IMR-90 (cell line): ENCODE results near the gene PARD3. TPM values are rescaled to one million over a fixed set of nuclear protein-coding genes. Genes with fewer than 3 reads are reported as not detected.

ENCODE experiments used
- ATAC-seq: fragments of 200-7000 bp; cut with Tn5 transposase; 2 replicates; pipeline ENCODE4 v1.9.1; 2020; ENCODE audit warnings: low read depth, mild to moderate bottlenecking, moderate library complexity
- BruUV-seq: library from RNA; stranded (reverse); fragments of 400-500 nt; replicated peaks from 2 replicates; lab custom pipeline; 2021; lab: Mats Ljungman, UMichigan
- CTCF ChIA-PET: fragments of 300-600 bp; formaldehyde crosslinking; extraction: SDS; loops from one replicate; lab custom pipeline; 2021; ENCODE audit warnings: antibody characterized with exemption; lab: Yijun Ruan, JAX
- POLR2A ChIA-PET: fragments of 300-600 bp; sonication (Branson Sonifier 250); formaldehyde crosslinking; loops from one replicate; lab custom pipeline; 2022; ENCODE audit warnings: antibody characterized with exemption; ENCODE audit not compliant: unreplicated experiment; lab: Charles Lee
- DNase-seq: peaks from one replicate; pipeline ENCODE4 v3.0.0; 2013
- H2AFZ ChIP-seq: replicated peaks from 2 replicates; pipeline ENCODE3; 2013; ENCODE audit warnings: low read length, mild to moderate bottlenecking; ENCODE audit not compliant: poor library complexity
- H2AK5ac ChIP-seq: 2 replicates; pipeline ENCODE4 v1.6.1; 2013; ENCODE audit warnings: low read depth, low read length, inconsistent platforms
- H2AK9ac ChIP-seq: replicated peaks from 2 replicates; pipeline ENCODE3; 2013; ENCODE audit warnings: mild to moderate bottlenecking, low read depth, low read length, moderate library complexity; ENCODE audit not compliant: poor library complexity
- H2BK120ac ChIP-seq: 2 replicates; pipeline ENCODE4 v1.6.1; 2013; ENCODE audit warnings: low read depth, low read length, inconsistent platforms
- H2BK15ac ChIP-seq: 3 replicates; pipeline ENCODE4 v1.6.1; 2013; ENCODE audit warnings: low read depth, low read length, inconsistent platforms
- H2BK20ac ChIP-seq: 2 replicates; pipeline ENCODE4 v1.6.1; 2013; ENCODE audit warnings: low read depth, mild to moderate bottlenecking, inconsistent platforms, low read length, moderate library complexity
- H2BK5ac ChIP-seq: 2 replicates; pipeline ENCODE4 v1.6.1; 2013; ENCODE audit warnings: mild to moderate bottlenecking, low read depth, low read length, inconsistent platforms; ENCODE audit not compliant: poor library complexity, severe bottlenecking
- H3K14ac ChIP-seq: replicated peaks from 2 replicates; pipeline ENCODE4 v1.6.1; 2013; ENCODE audit warnings: low read depth, low read length, inconsistent platforms
- H3K18ac ChIP-seq: 2 replicates; pipeline ENCODE4 v1.6.1; 2013; ENCODE audit warnings: low read depth, low read length, control low read depth
- H3K23ac ChIP-seq: 2 replicates; pipeline ENCODE4 v1.6.1; 2013; ENCODE audit warnings: low read depth, low read length, inconsistent platforms
- H3K27ac ChIP-seq: 2 replicates; pipeline ENCODE4 v1.5.1; 2013; ENCODE audit warnings: mild to moderate bottlenecking, control low read depth, low read length; ENCODE audit not compliant: insufficient read depth
- H3K27me3 ChIP-seq: 2 replicates; pipeline ENCODE4 v1.6.1; 2013; ENCODE audit warnings: low read length; ENCODE audit not compliant: control insufficient read depth, insufficient read depth
- H3K36me3 ChIP-seq: 2 replicates; pipeline ENCODE4 v1.6.1; 2013; ENCODE audit warnings: low read length, mixed read lengths; ENCODE audit not compliant: control insufficient read depth, insufficient read depth
- H3K4ac ChIP-seq: 2 replicates; pipeline ENCODE4 v1.6.1; 2013; ENCODE audit warnings: low read depth, low read length, inconsistent platforms
- H3K4me1 ChIP-seq: 2 replicates; pipeline ENCODE4 v1.6.1; 2013; ENCODE audit warnings: low read length, mixed read lengths; ENCODE audit not compliant: control insufficient read depth, insufficient read depth
- H3K4me2 ChIP-seq: 2 replicates; pipeline ENCODE4 v1.6.1; 2013; ENCODE audit warnings: low read depth, mild to moderate bottlenecking, control low read depth, low read length, moderate library complexity
- H3K4me3 ChIP-seq: 2 replicates; pipeline ENCODE4 v1.5.1; 2013; ENCODE audit warnings: low read depth, mild to moderate bottlenecking, control low read depth, low read length, moderate library complexity; ENCODE audit not compliant: insufficient read depth
- H3K56ac ChIP-seq: 2 replicates; pipeline ENCODE4 v1.6.1; 2013; ENCODE audit warnings: low read length, inconsistent platforms; ENCODE audit not compliant: insufficient read depth; ENCODE audit errors: extremely low read depth
- H3K79me1 ChIP-seq, 2 experiments: 2 replicates each; pipeline ENCODE4 v1.6.1; 2013; ENCODE audit warnings: low read length in 2 of 2, inconsistent platforms in 1 of 2, low read depth in 1 of 2
- H3K9ac ChIP-seq: 2 replicates; pipeline ENCODE4 v1.6.1; 2013; ENCODE audit warnings: low read depth, low read length, control low read depth
- H3K9me1 ChIP-seq: 2 replicates; pipeline ENCODE4 v1.6.1; 2013; ENCODE audit warnings: low read length, inconsistent platforms; ENCODE audit not compliant: insufficient read depth
- H3K9me3 ChIP-seq: 2 replicates; pipeline ENCODE4 v1.6.1; 2013; ENCODE audit warnings: low read length; ENCODE audit not compliant: control insufficient read depth, insufficient read depth
- H4K20me1 ChIP-seq: 2 replicates; pipeline ENCODE4 v1.6.1; 2013; ENCODE audit warnings: low read length, inconsistent platforms; ENCODE audit not compliant: insufficient read depth
- H4K5ac ChIP-seq: 2 replicates; pipeline ENCODE4 v1.6.1; 2013; ENCODE audit warnings: mild to moderate bottlenecking, low read depth, low read length, control low read depth
- H4K8ac ChIP-seq, 2 experiments: 2 replicates each; pipeline ENCODE4 v1.6.1; 2013; ENCODE audit warnings: low read depth in 2 of 2, low read length in 2 of 2, control low read depth in 1 of 2, inconsistent platforms in 1 of 2
- H4K91ac ChIP-seq: 2 replicates; pipeline ENCODE4 v1.6.1; 2013; ENCODE audit warnings: low read depth, low read length, inconsistent platforms; ENCODE audit not compliant: insufficient read depth
- RCOR1 ChIP-seq: IDR thresholded peaks from 2 replicates; pipeline ENCODE4 v1.6.1; 2012; ENCODE audit warnings: mild to moderate bottlenecking, low read length, improper control_type of control experiment; ENCODE audit not compliant: insufficient replicate concordance
- WGBS, 2 experiments: methylation state at CpG; one replicate each; pipeline versions ENCODE4 v1.1.5 to v1.1.7; 2013; ENCODE audit warnings: missing lambda C conversion rate in 2 of 2; ENCODE audit not compliant: insufficient read length in 1 of 2; ENCODE audit errors: extremely low coverage in 2 of 2; 5-methylcytosine and 5-hydroxymethylcytosine counted together
- dilution Hi-C: fragments of 300-500 bp; cut with HindIII; formaldehyde crosslinking; loops from one replicate; pipeline ENCODE4 v1.14.3; 2018; ENCODE audit warnings: low sequenced_read_pairs; ENCODE audit not compliant: unreplicated experiment
- in situ Hi-C: fragments of 300-500 bp; cut with MboI; formaldehyde crosslinking; loops from 3 replicates; pipeline ENCODE4 v1.14.3; 2019; ENCODE audit warnings: low sequenced_read_pairs, inconsistent platforms, mixed read lengths
- intact Hi-C: fragments of 100-400 bp; cut with micrococcal nuclease; formaldehyde crosslinking; loops from 2 replicates; pipeline ENCODE4 v1.10.0; 2022
- polyA plus RNA-seq, 3 experiments: library from polyadenylated mRNA; depleted of rRNA; stranded (reverse); fragments of >200 nt; gene quantifications; 2 replicates each; pipeline ENCODE4 v1.2.3, GENCODE V29; 2012; ENCODE audit warnings: low replicate concordance in 1 of 3
- total RNA-seq: library from RNA; depleted of rRNA; stranded (reverse); fragments of >200 nt; gene quantifications from 2 replicates; pipeline ENCODE4 v1.2.3, GENCODE V29; 2012

The PARD3 gene
- total and polyA plus RNA-seq, 2 of the 4 experiments (the other 2 are of a cell fraction), result 14.6 to 37.5 TPM

DNA sequence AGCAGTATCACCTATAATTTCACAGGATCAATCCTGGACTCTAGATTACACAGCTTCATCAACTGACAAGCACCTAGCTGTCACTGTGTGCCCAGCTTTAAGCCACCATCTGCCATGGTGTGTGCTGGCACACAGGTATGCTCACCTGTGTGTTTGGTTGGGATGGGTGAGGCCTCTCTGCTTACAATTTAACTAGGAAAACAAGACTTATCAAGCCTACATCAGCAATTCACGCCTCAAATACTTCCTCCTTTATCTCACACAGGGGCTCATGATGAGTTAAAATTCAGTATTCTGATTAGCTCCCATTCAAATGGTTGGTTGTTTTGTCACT lies 608.2 kb downstream of the PARD3 start:
- intact Hi-C loops, result no loop called here
- H4K91ac ChIP-seq, result no peak overlapping the region
- WGBS, 2 experiments, result no CpG with 5 or more reads among the region's 1 CpG
- H3K4ac ChIP-seq, result no peak overlapping the region
- no peak overlapping the region for H4K5ac ChIP-seq
- BruUV-seq, result no TSS peak
- no peak for DNase-seq
- ChIA-PET POLR2A (no interaction called here), CTCF (interaction anchor here (1.3 kb wide), 1 partner anchor 75 kb away, joined by 5 read pairs; no protein-coding TSS in a partner anchor)
- no peak overlapping the region for H3K23ac ChIP-seq
- peaks cover 3% of the 10 kb centered on the region; the same call in 1 of the 2 replicates for H3K4me1 ChIP-seq
- no peak overlapping the region for H3K18ac ChIP-seq
- H2BK15ac ChIP-seq, result no peak overlapping the region
- no peak overlapping the region for H3K4me2 ChIP-seq
- H3K9me1 ChIP-seq, result peaks cover 3% of the 10 kb centered on the region; the same call in 1 of the 2 replicates
- H3K27ac ChIP-seq, result no peak overlapping the region
- H2AK9ac ChIP-seq, result no peak overlapping the region
- H4K8ac ChIP-seq, result no peak overlapping the region
- dilution Hi-C loops, result no loop called here
- H2BK120ac ChIP-seq, result no peak overlapping the region
- no peak overlapping the region for H3K4me3 ChIP-seq
- H3K27me3 ChIP-seq, result no peaks in the 10 kb centered on the region; the same call in 1 of the 2 replicates
- H3K9me3 ChIP-seq, result no peaks in the 10 kb centered on the region
- H2AFZ ChIP-seq, result no peak overlapping the region
- in situ Hi-C loops, result no loop called here
- no peak overlapping the region for H3K56ac ChIP-seq
- no peak overlapping the region for H2BK20ac ChIP-seq
- no peak for TF ChIP-seq RCOR1
- H4K20me1 ChIP-seq, result no peaks in the 10 kb centered on the region
- H3K79me1 ChIP-seq, result no peaks in the 10 kb centered on the region
- H3K14ac ChIP-seq, result no peak overlapping the region
- H2BK5ac ChIP-seq, result no peak overlapping the region
- H3K36me3 ChIP-seq, result no peaks in the 10 kb centered on the region; the same call in 1 of the 2 replicates
- H3K9ac ChIP-seq, result no peak overlapping the region
- no peak overlapping the region for H2AK5ac ChIP-seq
- no peak for ATAC-seq
